NCI-H187 treated with DMSO at 0.1 percent for 48 hours (cell line): ENCODE results near the gene PPP1R12B.
"Not testable (repeated sequence)": the region's sequence is repeated elsewhere in the genome, so short reads cannot be mapped to it uniquely, and the experiment has no call there.

ENCODE experiments used
- DNase-seq: peaks from one replicate; lab custom pipeline; 2025; lab: John Stamatoyannopoulos, UW

The PPP1R12B gene

GRCh38 chr1:202452508-202452907 is 104.0 kb downstream of the PPP1R12B start:
- DNase-seq = no peak

GRCh38 chr1:202456372-202457169 is 108.1 kb downstream of the PPP1R12B start:
- DNase-seq = not testable (repeated sequence)

GRCh38 chr1:202458651-202459050 is 110.2 kb downstream of the PPP1R12B start:
- peak; percentile 94 for DNase-seq

- not testable (repeated sequence) for DNase-seq
Observed at GRCh38 chr1:202459470-202460142, 111.1 kb downstream of the PPP1R12B start.

- DNase-seq = not testable (repeated sequence)
Observed at GRCh38 chr1:202460143-202460495, 111.6 kb downstream of the PPP1R12B start.

- peak; percentile 100 for DNase-seq
Observed at GRCh38 chr1:202462342-202463076, 114.0 kb downstream of the PPP1R12B start.

GRCh38 chr1:202464153-202464742 is 115.7 kb downstream of the PPP1R12B start:
- peak; percentile 60 for DNase-seq

- not testable (repeated sequence) for DNase-seq
Observed at GRCh38 chr1:202465644-202466270, 117.3 kb downstream of the PPP1R12B start.

- DNase-seq = not testable (repeated sequence)
Observed at GRCh38 chr1:202466339-202466738, 117.8 kb downstream of the PPP1R12B start.

GRCh38 chr1:202467381-202467780 is 118.9 kb downstream of the PPP1R12B start:
- DNase-seq = not testable (repeated sequence)

- not testable (repeated sequence) for DNase-seq
Observed at GRCh38 chr1:202468695-202469094, 120.2 kb downstream of the PPP1R12B start.

GRCh38 chr1:202469123-202469522 is 120.6 kb downstream of the PPP1R12B start:
- not testable (repeated sequence) for DNase-seq

- DNase-seq = no peak
Observed at GRCh38 chr1:202471246-202471645, 122.7 kb downstream of the PPP1R12B start.

GRCh38 chr1:202472347-202473124 is 124.0 kb downstream of the PPP1R12B start:
- DNase-seq = not testable (repeated sequence)

GRCh38 chr1:202473266-202474045 is 125.0 kb downstream of the PPP1R12B start:
- DNase-seq = not testable (repeated sequence)

- not testable (repeated sequence) for DNase-seq
Observed at GRCh38 chr1:202479661-202480060, 131.2 kb downstream of the PPP1R12B start.

GRCh38 chr1:202480640-202481039 is 132.1 kb downstream of the PPP1R12B start:
- not testable (repeated sequence) for DNase-seq

- not testable (repeated sequence) for DNase-seq
Observed at GRCh38 chr1:202483362-202483761, 134.9 kb downstream of the PPP1R12B start.

- not testable (repeated sequence) for DNase-seq
Observed at GRCh38 chr1:202484032-202484431, 135.5 kb downstream of the PPP1R12B start.

GRCh38 chr1:202484820-202485219 is 136.3 kb downstream of the PPP1R12B start:
- DNase-seq = not testable (repeated sequence)
